GM18951 (cell line): Measurements from ENCODE around the gene BEND7.

Experiments
- POLR2A ChIP-seq: IDR thresholded peaks from 4 replicates; pipeline ENCODE4 v1.6.1; 2011; ENCODE audit warnings: mild to moderate bottlenecking; ENCODE audit not compliant: insufficient read length, insufficient read depth; ENCODE audit errors: extremely low read depth
- in situ Hi-C: fragments of 300-500 bp; cut with MboI; formaldehyde crosslinking; loops from one replicate; pipeline ENCODE4 v1.12.0; 2022; ENCODE audit warnings: low sequenced_read_pairs, mixed read lengths, inconsistent platforms; ENCODE audit not compliant: unreplicated experiment

The BEND7 gene

GRCh38 chr10:13485623-13486022 lies 43.2 kb downstream of the BEND7 start:
- in situ Hi-C loops, result no loop called here
- TF ChIP-seq POLR2A, result no peak

GRCh38 chr10:13483951-13484350 lies 44.9 kb downstream of the BEND7 start:
- TF ChIP-seq POLR2A, result no peak
- in situ Hi-C loops, result no loop called here

- in situ Hi-C loops, result no loop called here
- TF ChIP-seq POLR2A, result no peak
These were observed 45.7 kb downstream of the BEND7 start for GRCh38 chr10:13483073-13483472.

- in situ Hi-C loops, result no loop called here
These were observed 47.1 kb downstream of the BEND7 start for GRCh38 chr10:13481690-13482089.

GRCh38 chr10:13475124-13475523 lies 53.7 kb downstream of the BEND7 start:
- in situ Hi-C loops, result no loop called here
- no peak for TF ChIP-seq POLR2A

More at GRCh38 chr10:13481690-13482089, 47.1 kb downstream of the BEND7 start:
- TF ChIP-seq POLR2A, result no peak

- TF ChIP-seq POLR2A, result no peak
- in situ Hi-C loops, result no loop called here
These were observed 54.8 kb downstream of the BEND7 start for GRCh38 chr10:13473986-13474385.

- in situ Hi-C loops, result no loop called here
- no peak for TF ChIP-seq POLR2A
These were observed 56.5 kb downstream of the BEND7 start for GRCh38 chr10:13472359-13472758.

- TF ChIP-seq POLR2A, result no peak
- in situ Hi-C loops, result no loop called here
These were observed 58.5 kb downstream of the BEND7 start for GRCh38 chr10:13470270-13470669.

- in situ Hi-C loops, result no loop called here
- no peak for TF ChIP-seq POLR2A
These were observed 66.3 kb downstream of the BEND7 start for GRCh38 chr10:13462551-13462950.

- in situ Hi-C loops, result no loop called here
- no peak for TF ChIP-seq POLR2A
These were observed 70.2 kb downstream of the BEND7 start for GRCh38 chr10:13458687-13459012.

- in situ Hi-C loops, result no loop called here
- no peak for TF ChIP-seq POLR2A
These were observed 70.7 kb downstream of the BEND7 start for GRCh38 chr10:13457958-13458686.

GRCh38 chr10:13453896-13454295 lies 74.9 kb downstream of the BEND7 start:
- no peak for TF ChIP-seq POLR2A
- in situ Hi-C loops, result no loop called here

- in situ Hi-C loops, result no loop called here
- TF ChIP-seq POLR2A, result no peak
These were observed 78.7 kb downstream of the BEND7 start for GRCh38 chr10:13450069-13450468.

GRCh38 chr10:13449296-13449695 lies 79.5 kb downstream of the BEND7 start:
- in situ Hi-C loops, result no loop called here
- no peak for TF ChIP-seq POLR2A

GRCh38 chr10:13448216-13448615 lies 80.6 kb downstream of the BEND7 start:
- TF ChIP-seq POLR2A, result no peak
- in situ Hi-C loops, result no loop called here

- in situ Hi-C loops, result no loop called here
- TF ChIP-seq POLR2A, result no peak
These were observed 83.0 kb downstream of the BEND7 start for GRCh38 chr10:13445656-13446400.
